H9 (cell line): ENCODE measurements around the gene SERPINE3. TPM values are rescaled to one million over a fixed set of nuclear protein-coding genes. Genes with fewer than 3 reads are reported as not detected.

ENCODE experiments used
- DNase-seq: peaks from one replicate; pipeline ENCODE4 v3.0.0-alpha.2; 2017
- H2AFZ ChIP-seq: one replicate; pipeline ENCODE4 v1.6.1; 2013; ENCODE audit warnings: mild to moderate bottlenecking, low read length, control low read depth, moderate library complexity
- H2AK5ac ChIP-seq: 2 replicates; pipeline ENCODE4 v1.6.1; 2013; ENCODE audit warnings: low read length, control low read depth, mixed read lengths; ENCODE audit not compliant: insufficient read length
- H2BK120ac ChIP-seq: one replicate; pipeline ENCODE4 v1.6.1; 2013; ENCODE audit warnings: low read depth, mild to moderate bottlenecking, low read length, control low read depth, inconsistent platforms; ENCODE audit not compliant: poor library complexity, severe bottlenecking
- H2BK12ac ChIP-seq: 2 replicates; pipeline ENCODE4 v1.6.1; 2013; ENCODE audit warnings: low read length, control low read depth, mixed read lengths, low read depth; ENCODE audit not compliant: insufficient read length
- H2BK15ac ChIP-seq: 2 replicates; pipeline ENCODE4 v1.6.1; 2013; ENCODE audit warnings: low read depth, low read length, control low read depth
- H2BK20ac ChIP-seq: one replicate; pipeline ENCODE4 v1.6.1; 2013; ENCODE audit warnings: low read depth, mild to moderate bottlenecking, low read length, control low read depth, inconsistent platforms; ENCODE audit not compliant: poor library complexity, severe bottlenecking
- H2BK5ac ChIP-seq: 2 replicates; pipeline ENCODE4 v1.6.1; 2013; ENCODE audit warnings: low read length, control low read depth, mixed read lengths; ENCODE audit not compliant: insufficient read length
- H3K14ac ChIP-seq: 2 replicates; pipeline ENCODE4 v1.6.1; 2013; ENCODE audit warnings: low read length, control low read depth; ENCODE audit not compliant: insufficient read depth
- H3K18ac ChIP-seq: 2 replicates; pipeline ENCODE4 v1.6.1; 2013; ENCODE audit warnings: low read depth, mild to moderate bottlenecking, mixed read lengths, low read length, control low read depth; ENCODE audit not compliant: insufficient read length
- H3K23ac ChIP-seq: 2 replicates; pipeline ENCODE4 v1.6.1; 2013; ENCODE audit warnings: low read length, control low read depth, mixed read lengths, low read depth; ENCODE audit not compliant: insufficient read length
- H3K23me2 ChIP-seq: 2 replicates; pipeline ENCODE4 v1.6.1; 2013; ENCODE audit warnings: low read depth, mild to moderate bottlenecking, mixed read lengths, low read length, control low read depth; ENCODE audit not compliant: insufficient read length, poor library complexity, severe bottlenecking
- H3K27ac ChIP-seq: 2 replicates; pipeline ENCODE4 v1.5.1; 2013; ENCODE audit warnings: low read length, control low read depth, mixed read lengths, low read depth; ENCODE audit not compliant: insufficient read length
- H3K27me3 ChIP-seq: 2 replicates; pipeline ENCODE4 v1.6.1; 2013; ENCODE audit warnings: low read length, control low read depth, inconsistent platforms; ENCODE audit not compliant: insufficient read depth
- H3K4ac ChIP-seq: 2 replicates; pipeline ENCODE4 v1.6.1; 2013; ENCODE audit warnings: low read depth, mild to moderate bottlenecking, control low read depth, inconsistent platforms, low read length, moderate library complexity
- H3K4me1 ChIP-seq: 2 replicates; pipeline ENCODE4 v1.6.1; 2013; ENCODE audit warnings: low read length, control low read depth, inconsistent platforms; ENCODE audit not compliant: insufficient read depth
- H3K4me2 ChIP-seq: 2 replicates; pipeline ENCODE4 v1.6.1; 2013; ENCODE audit warnings: low read length, control low read depth, mixed read lengths; ENCODE audit not compliant: insufficient read length, insufficient read depth
- H3K56ac ChIP-seq: 2 replicates; pipeline ENCODE4 v1.6.1; 2013; ENCODE audit warnings: low read depth, mild to moderate bottlenecking, mixed read lengths, low read length, control low read depth; ENCODE audit not compliant: insufficient read length
- H3K79me1 ChIP-seq: 2 replicates; pipeline ENCODE4 v1.6.1; 2013; ENCODE audit warnings: low read depth, mild to moderate bottlenecking, moderate library complexity, low read length, control low read depth, inconsistent platforms; ENCODE audit not compliant: insufficient read depth, poor library complexity, severe bottlenecking
- H3K79me2 ChIP-seq: 2 replicates; pipeline ENCODE4 v1.6.1; 2013; ENCODE audit warnings: low read length, control low read depth, inconsistent platforms; ENCODE audit not compliant: insufficient read depth
- H3K9ac ChIP-seq: 2 replicates; pipeline ENCODE4 v1.6.1; 2013; ENCODE audit warnings: low read length, control low read depth, mixed read lengths; ENCODE audit not compliant: insufficient read length; ENCODE audit errors: extremely low read depth
- H3K9me3 ChIP-seq: one replicate; pipeline ENCODE4 v1.6.1; 2013; ENCODE audit warnings: low read depth, low read length, inconsistent platforms; ENCODE audit not compliant: control insufficient read depth
- H3T11ph ChIP-seq: one replicate; pipeline ENCODE4 v1.6.1; 2013; ENCODE audit warnings: mild to moderate bottlenecking, low read length, control low read depth, inconsistent platforms
- H4K20me1 ChIP-seq: one replicate; pipeline ENCODE4 v1.6.1; 2013; ENCODE audit not compliant: control insufficient read depth, insufficient read length, insufficient read depth
- H4K5ac ChIP-seq: 2 replicates; pipeline ENCODE4 v1.6.1; 2013; ENCODE audit warnings: low read depth, mild to moderate bottlenecking, mixed read lengths, low read length, control low read depth; ENCODE audit not compliant: insufficient read length
- H4K8ac ChIP-seq: replicated peaks from 2 replicates; pipeline ENCODE4 v1.6.1; 2013; ENCODE audit warnings: low read length, control low read depth, mixed read lengths, low read depth; ENCODE audit not compliant: insufficient read length
- H4K91ac ChIP-seq: 2 replicates; pipeline ENCODE4 v1.6.1; 2013; ENCODE audit warnings: low read depth, mild to moderate bottlenecking, moderate library complexity, mixed read lengths, low read length, control low read depth; ENCODE audit not compliant: insufficient read length
- H3K27ac Mint-ChIP-seq, 3 experiments: 2 replicates in 2 of 3; 3 replicates in 1 of 3; pipeline ENCODE4 v1.8.0; 2020 to 2021; ENCODE audit warnings: mixed read lengths in 3 of 3, mild to moderate bottlenecking in 1 of 3, moderate library complexity in 1 of 3
- H3K27me3 Mint-ChIP-seq: 2 replicates; pipeline ENCODE4 v1.8.0; 2021; ENCODE audit warnings: low read depth, mild to moderate bottlenecking, moderate library complexity, mixed read lengths
- H3K36me3 Mint-ChIP-seq, 3 experiments: 2 replicates in 2 of 3; 3 replicates in 1 of 3; pipeline ENCODE4 v1.8.0; 2020 to 2021; ENCODE audit warnings: low read depth in 3 of 3, mixed read lengths in 3 of 3; ENCODE audit not compliant: insufficient read depth in 1 of 3
- H3K4me1 Mint-ChIP-seq, 2 experiments: 2 replicates each; pipeline ENCODE4 v1.8.0; 2020; ENCODE audit warnings: mixed read lengths in 2 of 2
- H3K4me3 Mint-ChIP-seq, 2 experiments: 2 replicates in 1 of 2; 3 replicates in 1 of 2; pipeline ENCODE4 v1.8.0; 2020 to 2021; ENCODE audit warnings: mild to moderate bottlenecking in 2 of 2, mixed read lengths in 2 of 2, moderate library complexity in 1 of 2
- H3K9me3 Mint-ChIP-seq, 2 experiments: 2 replicates in 1 of 2; 3 replicates in 1 of 2; pipeline ENCODE4 v1.8.0; 2020; ENCODE audit warnings: mild to moderate bottlenecking in 2 of 2, mixed read lengths in 2 of 2, moderate library complexity in 1 of 2
- CTCF ChIP-seq: fragments of 200-600 bp; sonication (generic); conservative IDR thresholded peaks from 3 replicates; pipeline ENCODE4 v1.8.0; 2021; ENCODE audit warnings: antibody characterized with exemption, mild to moderate bottlenecking
- WGBS: extraction: QIAGEN DNeasy Blood & Tissue Kit; methylation state at CpG from one replicate; pipeline ENCODE4 v1.1.7; 2013; ENCODE audit warnings: missing lambda C conversion rate, low lambda C conversion rate, mixed read lengths; ENCODE audit not compliant: insufficient read length; ENCODE audit errors: extremely low coverage; 5-methylcytosine and 5-hydroxymethylcytosine counted together
- total RNA-seq: library from RNA; stranded (reverse); gene quantifications from 2 replicates; pipeline ENCODE4 v1.2.1, GENCODE V29; 2021

SERPINE3 gene
- total RNA-seq, 1 experiment from 2014 or later: not detected

- Histone ChIP-seq H2BK15ac (no peak overlapping the region), H3T11ph (no peak overlapping the region), H3K27me3 (no peaks in the 10 kb centered on the region), H3K23me2 (no peaks in the 10 kb centered on the region), H2AK5ac (no peak overlapping the region), H4K91ac (no peak overlapping the region), H3K56ac (no peak overlapping the region), H3K9ac (no peak overlapping the region), H4K20me1 (no peaks in the 10 kb centered on the region), H3K79me1 (no peaks in the 10 kb centered on the region), H2BK5ac (no peak overlapping the region), H3K4me2 (no peak overlapping the region), H3K4ac (no peak overlapping the region), H3K23ac (no peak overlapping the region), H2BK120ac (no peak overlapping the region), H4K5ac (no peak overlapping the region), H3K9me3 (no peaks in the 10 kb centered on the region), H2AFZ (no peak overlapping the region), H3K4me1 (no peaks in the 10 kb centered on the region; the same call in 1 of the 2 replicates), H3K18ac (no peak overlapping the region), H2BK20ac (no peak overlapping the region), H3K14ac (no peak overlapping the region), H3K27ac (no peak overlapping the region), H2BK12ac (no peak overlapping the region), H4K8ac (no peak overlapping the region), H3K79me2 (no peaks in the 10 kb centered on the region)
- DNase-seq: no peak
- no peak for TF ChIP-seq CTCF
- Mint-ChIP-seq H3K36me3 (no peaks in the 10 kb centered on the region), H3K4me3 (no peak overlapping the region), H3K4me1 (peaks cover 26 to 39% of the 10 kb centered on the region in 2 experiments), H3K27ac (no peak overlapping the region), H3K27me3 (no peaks in the 10 kb centered on the region), H3K9me3 (no peaks in the 10 kb centered on the region)
- WGBS: no CpG with 5 or more reads among the region's 3 CpGs
These were observed 9.9 kb upstream of the SERPINE3 start for GRCh38 chr13:51329606-51330005.
